GM23338 (cell line): ENCODE measurements around the gene TK1. TPM values are rescaled to one million over a fixed set of nuclear protein-coding genes. Genes with fewer than 3 reads are reported as not detected.
A peak's percentile ranks its signal among the peaks of the same experiment; 100 is the strongest.

ENCODE experiments used
- ATAC-seq: fragments of 200-7000 bp; cut with Tn5 transposase; 3 replicates; pipeline ENCODE4 v1.9.1; 2020
- DNase-seq: peaks from one replicate; pipeline ENCODE4 v3.0.0-alpha.2; 2015; ENCODE audit warnings: low spot score
- H2AFZ ChIP-seq: fragments of 200-600 bp; sonication (generic); 2 replicates; pipeline ENCODE4 v1.8.0; 2016; ENCODE audit warnings: antibody characterized with exemption, mild to moderate bottlenecking, moderate library complexity
- H3F3A ChIP-seq: fragments of 200-600 bp; sonication (generic); replicated peaks from 2 replicates; pipeline ENCODE4 v1.8.0; 2017; ENCODE audit warnings: antibody characterized with exemption, mixed run types, low read depth
- H3K27ac ChIP-seq: fragments of 200-600 bp; sonication (generic); 2 replicates; pipeline ENCODE4 v1.6.1; 2016; ENCODE audit warnings: low read depth
- H3K27me3 ChIP-seq: fragments of 200-600 bp; sonication (generic); 2 replicates; pipeline ENCODE4 v1.8.0; 2016; ENCODE audit warnings: mild to moderate bottlenecking, mixed run types, moderate library complexity; ENCODE audit not compliant: insufficient read depth
- H3K36me3 ChIP-seq: fragments of 200-600 bp; sonication (generic); 2 replicates; pipeline ENCODE4 v1.8.0; 2016; ENCODE audit warnings: mild to moderate bottlenecking; ENCODE audit not compliant: insufficient read depth
- H3K4me1 ChIP-seq: fragments of 200-600 bp; sonication (generic); 2 replicates; pipeline ENCODE4 v1.8.0; 2016; ENCODE audit warnings: mild to moderate bottlenecking, moderate library complexity; ENCODE audit not compliant: insufficient read depth
- H3K4me2 ChIP-seq: fragments of 200-600 bp; sonication (generic); 2 replicates; pipeline ENCODE4 v1.7.1; 2017; ENCODE audit warnings: mixed run types
- H3K4me3 ChIP-seq: fragments of 200-600 bp; sonication (generic); 2 replicates; pipeline ENCODE4 v1.6.1; 2016; ENCODE audit warnings: mixed run types
- H3K79me2 ChIP-seq: fragments of 200-600 bp; sonication (generic); replicated peaks from 2 replicates; pipeline ENCODE4 v1.8.0; 2017; ENCODE audit warnings: mild to moderate bottlenecking; ENCODE audit not compliant: insufficient read depth
- H3K9me2 ChIP-seq: fragments of 200-600 bp; sonication (generic); 2 replicates; pipeline ENCODE4 v1.8.0; 2017; ENCODE audit not compliant: insufficient read depth
- H4K20me1 ChIP-seq: fragments of 200-600 bp; sonication (generic); replicated peaks from 2 replicates; pipeline ENCODE4 v1.8.0; 2017; ENCODE audit warnings: mild to moderate bottlenecking; ENCODE audit not compliant: insufficient read depth
- H3K27ac Mint-ChIP-seq: 2 replicates; pipeline ENCODE4 v1.8.0; 2020; ENCODE audit warnings: inconsistent platforms, mild to moderate bottlenecking, moderate library complexity, mixed read lengths
- H3K27me3 Mint-ChIP-seq: 3 replicates; pipeline ENCODE4 v1.8.0; 2022; ENCODE audit warnings: low read depth, mild to moderate bottlenecking, moderate library complexity, mixed read lengths, inconsistent platforms; ENCODE audit not compliant: insufficient read depth, poor library complexity
- H3K36me3 Mint-ChIP-seq: 3 replicates; pipeline ENCODE4 v1.8.0; 2021; ENCODE audit warnings: low read depth, mild to moderate bottlenecking, inconsistent platforms, moderate library complexity, mixed read lengths
- H3K4me1 Mint-ChIP-seq: 3 replicates; pipeline ENCODE4 v1.8.0; 2020; ENCODE audit warnings: mild to moderate bottlenecking, inconsistent platforms, mixed read lengths
- H3K4me3 Mint-ChIP-seq: 3 replicates; pipeline ENCODE4 v1.8.0; 2021; ENCODE audit warnings: moderate library complexity, mild to moderate bottlenecking, inconsistent platforms, mixed read lengths
- H3K9me3 Mint-ChIP-seq: 3 replicates; pipeline ENCODE4 v1.8.0; 2020; ENCODE audit warnings: moderate library complexity, mild to moderate bottlenecking, inconsistent platforms, mixed read lengths
- CREB1 ChIP-seq: fragments of 250-450 bp; sonication (Bioruptor Pico); IDR thresholded peaks from 2 replicates; pipeline ENCODE4 v1.5.0; 2020; ENCODE audit warnings: low read depth, mild to moderate bottlenecking, moderate library complexity
- CTCF ChIP-seq, 2 experiments: fragments of 200-600 bp in 1 of 2; sonication (generic) in 1 of 2; conservative IDR thresholded peaks; 2 replicates each; pipeline versions ENCODE4 v1.5.1 to v1.6.1; 2016 to 2017; ENCODE audit warnings: antibody characterized with exemption in 2 of 2, low read depth in 2 of 2, mild to moderate bottlenecking in 2 of 2, moderate library complexity in 1 of 2
- ETS1 ChIP-seq: IDR thresholded peaks from 2 replicates; pipeline ENCODE4 v1.6.1; 2016; ENCODE audit warnings: antibody characterized with exemption
- EZH2 ChIP-seq: fragments of 200-600 bp; sonication (generic); IDR thresholded peaks from one replicate; pipeline ENCODE4 v1.8.0; 2017; ENCODE audit warnings: antibody characterized with exemption, mild to moderate bottlenecking, low read depth; ENCODE audit not compliant: unreplicated experiment
- EZH2phosphoT487 ChIP-seq: fragments of 200-600 bp; sonication (generic); IDR thresholded peaks from one replicate; pipeline ENCODE4 v1.8.1; 2018; ENCODE audit warnings: antibody characterized with exemption; ENCODE audit not compliant: unreplicated experiment
- JUNB ChIP-seq: IDR thresholded peaks from one replicate; pipeline ENCODE4 v1.6.1; 2016; ENCODE audit warnings: antibody characterized with exemption; ENCODE audit not compliant: unreplicated experiment
- NANOG ChIP-seq: IDR thresholded peaks from 2 replicates; pipeline ENCODE4 v1.6.1; 2016; ENCODE audit warnings: antibody characterized with exemption, borderline replicate concordance
- POLR2AphosphoS5 ChIP-seq: IDR thresholded peaks from 2 replicates; pipeline ENCODE4 v1.6.1; 2016; ENCODE audit warnings: antibody characterized with exemption, low read depth
- REST ChIP-seq: IDR thresholded peaks from one replicate; pipeline ENCODE4 v1.6.1; 2018; ENCODE audit warnings: antibody characterized with exemption; ENCODE audit not compliant: unreplicated experiment
- STAT1 ChIP-seq: IDR thresholded peaks from one replicate; pipeline ENCODE4 v1.6.1; 2016; ENCODE audit warnings: antibody characterized with exemption; ENCODE audit not compliant: unreplicated experiment
- ZNF114 ChIP-seq: fragments of 250-450 bp; sonication (Bioruptor Pico); IDR thresholded peaks from 2 replicates; pipeline ENCODE4 v1.5.0; 2020; ENCODE audit warnings: mild to moderate bottlenecking, moderate library complexity
- ZNF331 ChIP-seq: fragments of 250-450 bp; sonication (Bioruptor Pico); IDR thresholded peaks from 2 replicates; pipeline ENCODE4 v1.5.0; 2020; ENCODE audit warnings: low read depth, mild to moderate bottlenecking, moderate library complexity
- ZNF462 ChIP-seq: fragments of 250-450 bp; sonication (Bioruptor Pico); IDR thresholded peaks from 2 replicates; pipeline ENCODE4 v1.5.0; 2020; ENCODE audit warnings: mild to moderate bottlenecking, moderate library complexity
- polyA plus RNA-seq: library from polyadenylated mRNA; unstranded; fragments of >200 nt; fragmentation: Nextera tagmentation; extraction: Ambion mirVana; gene quantifications from 2 replicates; pipeline ENCODE4 v1.2.1, GENCODE V29; 2016
- total RNA-seq: library from RNA; depleted of rRNA; stranded (reverse); fragments of >200 nt; shearing (Covaris generic); gene quantifications from 2 replicates; pipeline ENCODE4 v1.2.3, GENCODE V29; 2014

Gene TK1
- total and polyA plus RNA-seq, 2 experiments from 2014 or later = 74.5 to 84.4 TPM

- H3F3A ChIP-seq = peaks cover 12% of the 10 kb centered on the region; the same call in 1 of the 2 replicates
- no peaks in the 10 kb centered on the region for H3K9me2 ChIP-seq
- H3K27ac ChIP-seq = no peak overlapping the region
- no peaks in the 10 kb centered on the region for H3K27me3 ChIP-seq
- TF ChIP-seq NANOG (no peak), EZH2phosphoT487 (no peak), POLR2AphosphoS5 (no peak), ETS1 (no peak), ZNF331 (CRISPR knock-in tag) (no peak), CTCF (conservative IDR thresholded peaks at IDR 0.05; ENCODE audit: low read depth in 2 of 2) (no peak), CREB1 (CRISPR knock-in tag) (no peak), ZNF114 (CRISPR knock-in tag) (no peak), STAT1 (no peak), EZH2 (no peak), ZNF462 (no peak), REST (no peak), JUNB (no peak)
- peaks cover 33% of the 10 kb centered on the region for H3K27me3 Mint-ChIP-seq
- H3K9me3 Mint-ChIP-seq = no peaks in the 10 kb centered on the region; the same call in 2 of the 3 replicates
- ATAC-seq (peak; percentile 59), DNase-seq (peak; percentile 83)
- peak overlapping the region; percentile 65 for H3K4me3 ChIP-seq
- peaks cover 33% of the 10 kb centered on the region for H3K4me1 Mint-ChIP-seq
- H3K36me3 Mint-ChIP-seq = peaks cover 22% of the 10 kb centered on the region
- H3K79me2 ChIP-seq = no peaks in the 10 kb centered on the region
- no peak overlapping the region for H2AFZ ChIP-seq
- H3K4me3 Mint-ChIP-seq = peak overlapping the region; percentile 70
- H4K20me1 ChIP-seq = peaks cover 3% of the 10 kb centered on the region; the same call in 1 of the 2 replicates
- H3K27ac Mint-ChIP-seq = no peak overlapping the region
- peaks cover 18% of the 10 kb centered on the region for H3K4me1 ChIP-seq
- peak overlapping the region; percentile 80 for H3K4me2 ChIP-seq
- H3K36me3 ChIP-seq = no peaks in the 10 kb centered on the region
Observed at GRCh38 chr17:78168903-78169793, 17.7 kb downstream of the TK1 start.
